CD4-positive, alpha-beta T cell treated with Interleukin-6 at 100 ng/mL for 8 hours (primary cell): Measurements from ENCODE around the gene LDLRAP1.
"Not testable (repeated sequence)": the region's sequence is repeated elsewhere in the genome, so short reads cannot be mapped to it uniquely, and the experiment has no call there.

Source experiments
- DNase-seq: peaks from one replicate; pipeline ENCODE4 v3.0.0-alpha.2; 2020; ENCODE audit warnings: mixed read lengths, low spot score

The LDLRAP1 gene

DNA sequence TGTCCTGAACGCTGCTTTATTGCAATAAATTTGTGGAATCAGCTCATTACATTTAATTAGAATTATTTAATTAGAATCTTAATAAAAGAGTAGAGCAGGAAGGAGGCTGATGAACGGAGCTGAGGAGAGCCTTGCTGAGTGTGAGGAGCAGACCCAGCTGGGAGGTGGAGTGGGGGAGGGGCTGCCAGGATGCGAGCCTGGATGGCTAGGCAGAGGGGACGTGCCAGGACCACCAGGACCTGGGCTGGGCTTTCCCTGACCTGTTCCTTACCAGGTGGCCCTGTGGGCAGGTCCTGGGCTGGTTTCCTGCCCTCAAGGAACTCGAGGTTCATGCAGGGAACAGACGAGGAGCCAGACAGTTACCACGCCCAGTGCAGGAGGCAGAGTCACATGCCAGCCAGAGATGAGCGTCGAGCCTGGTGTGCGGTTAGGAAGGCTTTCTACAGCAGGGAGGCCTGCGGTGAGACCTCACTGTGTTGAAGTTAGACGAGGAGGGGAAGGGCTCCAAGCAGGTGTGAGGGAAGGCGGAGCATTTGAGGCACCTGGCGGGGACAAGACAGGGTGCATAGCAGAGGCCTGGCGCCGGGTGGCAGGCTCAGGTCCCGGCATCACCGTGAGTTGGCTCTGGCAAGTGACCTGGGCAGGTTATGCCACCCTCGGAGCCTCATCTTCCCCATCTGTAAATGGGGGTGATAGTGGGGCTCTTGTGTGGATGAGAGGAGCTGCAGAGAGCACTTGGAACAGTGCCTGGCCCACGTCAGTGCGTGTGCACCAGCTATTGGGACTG is 33.9 kb downstream of the LDLRAP1 start:
- no peak for DNase-seq

DNA sequence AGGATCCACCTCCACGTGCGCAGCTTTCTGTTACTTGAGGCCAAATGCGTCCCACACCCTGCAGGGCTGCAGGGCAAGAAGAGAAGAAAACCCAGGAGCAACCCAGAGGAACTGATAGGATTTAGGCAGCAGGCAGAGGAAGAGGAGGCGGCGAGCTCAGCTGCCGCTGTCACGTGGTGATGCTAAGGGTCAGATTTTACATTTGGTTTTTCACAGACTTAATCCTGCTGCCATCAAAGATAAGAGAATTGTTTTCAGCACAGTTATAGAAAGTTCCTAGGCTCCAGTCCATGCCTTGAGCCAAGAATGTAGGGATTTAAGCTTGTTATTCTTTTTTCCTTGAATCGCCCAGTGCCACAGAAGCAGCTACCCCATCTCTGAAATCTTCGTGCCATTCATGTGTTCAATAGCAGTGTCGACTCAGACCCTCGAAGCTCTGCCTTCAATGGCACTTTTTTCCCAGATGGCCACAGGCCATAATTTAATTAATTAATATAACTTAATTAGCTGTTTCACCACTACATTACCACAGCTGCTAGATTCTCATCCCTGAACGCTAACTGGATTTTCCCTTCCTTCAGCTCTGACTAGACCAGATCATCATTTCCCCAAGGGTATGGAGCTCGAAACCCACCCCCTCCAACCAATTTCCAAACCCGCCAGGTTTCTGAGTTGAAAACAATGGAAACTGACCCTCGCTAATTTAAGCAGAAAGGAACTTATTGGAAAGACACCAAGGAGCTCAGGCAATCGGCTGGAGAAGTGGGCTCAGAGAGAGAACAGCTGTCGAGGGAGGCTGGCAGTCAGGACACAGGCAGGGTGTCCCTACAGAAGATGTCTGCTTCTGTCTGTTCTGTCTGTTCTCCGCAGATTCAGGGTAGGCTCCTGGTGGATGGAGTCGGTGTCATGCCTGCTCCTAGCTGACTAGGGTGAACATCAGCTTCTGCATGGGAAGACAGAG is 36.2 kb downstream of the LDLRAP1 start:
- no peak for DNase-seq

DNA sequence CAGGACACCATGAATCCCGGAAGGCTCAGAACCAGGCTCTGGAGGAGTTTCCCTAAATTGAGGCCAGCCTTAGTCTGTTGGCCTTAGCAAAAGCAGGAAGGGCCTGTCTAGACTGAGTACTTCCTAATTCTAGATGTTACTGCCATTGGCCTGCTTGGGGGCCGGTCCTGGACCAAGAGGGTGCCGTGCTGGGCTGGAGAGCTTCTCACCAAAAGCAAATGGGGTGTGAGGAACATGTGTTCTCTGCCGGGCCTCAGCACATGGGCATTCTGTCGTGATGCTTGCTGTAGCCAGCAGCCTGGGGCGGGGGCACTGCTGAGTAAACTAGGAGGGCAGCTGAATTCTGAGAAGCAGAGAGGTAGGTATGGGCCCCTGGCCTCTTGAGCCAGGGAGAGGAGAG is 37.5 kb downstream of the LDLRAP1 start:
- no peak for DNase-seq

DNA sequence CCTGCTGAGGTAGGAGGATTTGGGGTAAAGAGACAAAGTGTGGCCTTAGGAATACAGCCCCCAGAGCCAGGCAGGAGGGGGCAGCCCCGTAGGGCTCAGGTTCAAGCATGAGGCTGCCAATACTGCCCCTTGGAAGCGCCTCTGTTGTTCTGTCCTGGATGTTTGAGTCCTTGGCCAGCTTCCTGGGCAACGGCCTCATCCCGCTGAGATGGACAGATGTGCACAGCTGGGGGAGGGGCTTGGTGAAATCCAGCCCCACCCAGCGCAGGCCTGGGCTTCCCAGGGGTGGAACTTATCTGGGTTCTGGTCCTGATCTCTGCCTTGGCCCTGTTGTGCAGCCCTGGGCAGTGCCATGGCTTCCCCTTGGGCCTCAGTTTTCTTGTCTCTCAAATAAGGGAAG is 38.4 kb downstream of the LDLRAP1 start:
- DNase-seq, result no peak

DNA sequence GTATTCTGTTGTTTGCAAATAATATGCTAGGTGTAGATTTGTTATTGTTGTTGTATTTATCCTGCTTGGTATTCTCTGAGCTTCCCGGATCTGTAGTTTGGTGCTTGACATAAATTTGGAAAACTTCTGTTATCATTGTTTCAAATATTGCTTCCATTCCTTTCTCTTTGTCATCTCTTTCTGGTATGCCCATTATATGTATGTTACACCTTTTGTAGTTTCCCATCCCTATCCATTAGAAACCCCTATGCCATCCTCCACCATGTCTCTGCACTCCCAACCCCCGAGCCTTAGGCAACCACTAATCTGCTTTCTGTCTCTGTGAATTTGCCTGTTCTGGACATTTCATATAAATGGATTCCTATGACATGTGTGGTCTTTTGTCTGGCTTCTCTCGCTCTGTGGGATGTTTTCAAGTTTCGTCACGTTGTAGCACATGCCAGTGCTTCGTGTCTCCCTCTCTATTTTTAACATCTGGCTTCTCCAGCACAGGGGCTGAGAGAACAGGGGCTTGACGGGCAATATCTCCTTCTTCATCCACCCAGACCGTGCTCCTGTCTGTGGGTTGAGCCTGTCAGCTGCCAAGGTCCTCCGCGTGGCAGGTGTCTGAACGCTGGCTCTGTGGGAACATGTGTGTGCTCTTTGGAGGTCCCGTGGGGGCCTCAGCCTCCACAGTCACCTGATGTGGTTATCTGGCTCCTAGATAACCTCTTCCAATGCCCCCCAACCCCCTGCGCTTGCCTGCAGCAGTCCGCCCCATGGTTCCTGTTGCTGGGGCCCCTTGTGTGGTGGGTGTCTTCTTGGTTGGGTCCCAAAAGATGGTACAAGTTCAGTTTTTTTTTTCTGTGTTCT is 40.3 kb downstream of the LDLRAP1 start:
- no peak for DNase-seq

DNA sequence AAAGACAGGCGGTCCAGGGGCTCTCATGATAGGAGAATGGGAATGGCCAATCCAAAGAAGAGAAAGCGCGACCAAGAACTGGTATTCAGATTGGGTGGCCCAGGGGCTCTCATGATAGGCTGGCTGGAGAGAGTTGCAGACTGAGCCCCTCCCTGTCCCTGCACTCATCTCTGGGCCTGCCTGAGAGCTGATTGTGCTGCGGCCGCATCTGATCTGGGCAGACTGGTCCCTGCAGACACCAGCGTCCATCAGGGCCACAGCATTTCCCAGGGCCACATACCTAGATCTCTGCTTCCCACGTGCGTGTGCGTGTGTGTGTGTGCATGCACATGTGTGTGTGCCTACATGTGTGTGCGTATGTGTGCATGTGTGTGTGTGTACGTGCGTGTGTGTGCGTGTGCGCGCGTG is 42.8 kb downstream of the LDLRAP1 start:
- DNase-seq, result no peak

DNA sequence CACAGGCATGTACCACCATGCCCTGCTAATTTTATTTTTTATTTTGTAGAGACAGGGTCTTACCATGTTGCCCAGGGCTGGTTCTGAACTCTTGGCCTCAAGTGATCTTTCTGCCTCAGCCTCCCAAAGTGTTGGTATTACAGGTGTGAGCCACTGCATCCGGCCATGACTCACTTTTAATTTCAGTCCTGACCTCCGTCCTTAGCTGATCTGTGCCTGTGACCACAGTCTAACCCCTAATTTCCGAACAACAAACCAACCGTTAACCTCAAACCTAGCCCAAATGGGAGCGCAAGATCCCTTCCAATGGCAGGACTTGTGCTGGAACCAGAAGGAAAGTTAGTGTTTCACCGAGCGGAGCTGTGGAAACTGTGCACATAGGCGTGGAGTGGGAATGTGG is 43.9 kb downstream of the LDLRAP1 start:
- DNase-seq, result no peak

DNA sequence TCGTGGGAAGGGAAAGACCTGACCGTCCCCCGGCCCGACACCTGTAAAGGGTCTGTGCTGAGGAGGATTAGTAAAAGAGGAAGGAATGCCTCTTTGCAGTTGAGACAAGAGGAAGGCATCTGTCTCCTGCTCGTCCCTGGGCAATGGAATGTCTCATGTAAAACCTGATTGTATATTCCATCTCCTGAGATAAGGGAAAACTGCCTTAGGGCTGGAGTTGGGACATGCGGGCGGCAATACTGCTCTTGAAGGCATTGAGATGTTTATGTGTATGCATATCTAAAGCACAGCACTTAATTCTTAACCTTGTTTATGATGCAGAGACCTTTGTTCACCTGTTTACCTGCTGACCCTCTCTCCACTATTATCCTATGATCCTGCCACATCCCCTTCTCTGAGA is 44.8 kb downstream of the LDLRAP1 start:
- not testable (repeated sequence) for DNase-seq

DNA sequence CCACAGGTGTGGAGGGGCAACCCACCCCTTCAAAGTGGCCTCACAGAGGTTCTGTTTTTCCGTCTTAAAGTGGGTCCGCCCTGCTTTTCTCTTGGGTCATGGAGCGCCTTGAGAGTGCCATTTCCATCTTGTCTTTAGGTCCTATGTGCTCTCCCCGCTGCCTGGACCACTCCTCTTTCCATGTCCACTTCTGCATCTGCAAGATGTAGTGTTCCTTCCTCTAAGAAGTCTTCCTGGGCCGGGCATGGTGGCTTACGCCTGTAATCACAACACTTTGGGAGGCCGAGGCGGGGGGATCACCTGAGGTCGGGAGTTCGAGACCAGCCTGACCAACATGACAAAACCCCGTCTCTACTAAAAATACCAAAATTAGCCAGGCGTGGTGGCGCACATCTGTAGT is 45.4 kb downstream of the LDLRAP1 start:
- DNase-seq, result not testable (repeated sequence)

DNA sequence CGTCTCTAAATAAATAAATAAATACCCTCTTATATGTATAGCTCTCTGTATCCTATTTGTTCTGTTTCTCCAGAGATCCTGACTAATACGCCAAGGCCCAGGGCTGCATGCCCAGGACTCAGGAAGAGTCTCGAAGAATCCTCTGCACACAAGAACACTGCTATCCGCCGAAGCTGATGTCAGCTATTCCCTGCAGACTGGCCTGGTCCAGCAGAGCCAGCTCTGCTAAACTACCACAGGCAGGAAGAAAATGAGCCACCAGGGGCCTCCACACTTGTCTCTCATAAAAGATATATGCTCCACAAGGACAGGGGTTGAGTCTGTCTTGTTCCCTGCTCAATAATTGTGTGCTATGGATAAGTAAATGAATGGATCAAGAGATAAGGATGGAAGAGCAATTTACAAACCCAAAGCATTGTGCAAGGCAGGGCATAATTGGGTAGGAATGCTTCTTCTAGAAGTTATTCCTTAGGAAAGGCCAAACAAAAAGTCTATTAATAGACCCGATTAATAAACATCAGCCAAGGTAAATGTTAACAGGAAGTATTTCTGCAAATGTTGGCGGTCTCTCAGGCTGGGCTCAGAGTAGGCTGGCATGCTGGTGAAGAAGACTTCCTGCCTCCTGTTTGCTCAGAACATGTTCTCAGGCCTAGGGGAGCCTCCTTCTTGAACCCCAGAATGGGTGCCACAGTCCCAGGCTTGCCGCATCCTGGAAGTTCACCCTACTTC is 46.9 kb downstream of the LDLRAP1 start:
- no peak for DNase-seq

DNA sequence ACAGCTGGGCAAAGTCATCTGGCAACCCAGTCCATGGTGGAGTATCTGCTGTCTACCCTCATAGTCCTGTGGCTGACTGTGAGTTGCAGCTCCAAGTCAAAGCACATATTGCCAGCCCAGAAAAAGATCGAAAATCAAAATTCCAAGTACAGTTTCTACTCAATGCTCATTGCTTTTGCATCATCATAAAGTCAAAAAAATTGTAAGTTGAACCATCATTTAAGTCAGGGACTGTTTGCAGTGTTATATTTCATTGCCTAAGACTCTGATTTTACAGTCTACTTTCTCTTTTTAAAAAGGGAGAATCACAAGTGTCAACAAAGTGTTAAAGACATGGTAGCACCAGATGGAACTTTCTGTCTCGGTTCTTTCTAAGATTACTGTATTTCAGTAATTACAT is 50.5 kb downstream of the LDLRAP1 start:
- no peak for DNase-seq

DNA sequence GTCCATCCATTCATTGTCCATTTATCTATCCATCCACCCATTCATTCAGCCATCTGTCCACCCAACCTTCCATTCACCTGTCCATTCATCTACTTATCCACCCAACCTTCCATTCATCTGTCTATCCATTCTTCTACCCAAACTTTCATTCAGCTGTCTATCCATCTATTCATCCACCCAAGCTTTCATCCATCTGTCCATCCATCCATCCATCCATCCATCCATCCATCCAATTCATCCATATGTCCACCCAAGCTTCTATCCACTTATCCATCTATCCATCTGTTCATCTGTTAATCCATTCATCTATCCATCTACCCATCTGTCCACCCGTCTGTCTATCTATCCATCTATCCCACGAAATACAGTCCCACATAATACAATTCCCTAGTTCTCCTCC is 51.6 kb downstream of the LDLRAP1 start:
- DNase-seq, result no peak

DNA sequence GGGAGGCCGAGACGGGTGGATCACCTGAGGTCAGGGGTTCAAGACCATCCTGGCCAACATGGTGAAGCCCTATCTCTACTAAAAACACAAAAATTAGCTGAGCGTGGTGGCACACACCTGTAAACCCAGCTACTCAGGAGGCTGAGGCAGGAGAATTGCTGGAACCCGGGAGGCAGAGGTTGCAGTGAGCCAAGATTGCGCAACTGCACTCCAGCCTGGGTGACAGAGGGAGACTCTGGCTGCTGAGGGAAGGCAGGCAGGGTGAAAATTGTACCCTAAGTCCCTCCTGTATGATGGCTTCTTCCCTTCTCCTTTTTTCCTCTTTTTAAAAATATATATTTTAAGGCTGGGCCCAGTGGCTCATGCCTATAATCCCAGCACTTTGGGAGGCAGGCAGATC is 53.2 kb downstream of the LDLRAP1 start:
- not testable (repeated sequence) for DNase-seq

DNA sequence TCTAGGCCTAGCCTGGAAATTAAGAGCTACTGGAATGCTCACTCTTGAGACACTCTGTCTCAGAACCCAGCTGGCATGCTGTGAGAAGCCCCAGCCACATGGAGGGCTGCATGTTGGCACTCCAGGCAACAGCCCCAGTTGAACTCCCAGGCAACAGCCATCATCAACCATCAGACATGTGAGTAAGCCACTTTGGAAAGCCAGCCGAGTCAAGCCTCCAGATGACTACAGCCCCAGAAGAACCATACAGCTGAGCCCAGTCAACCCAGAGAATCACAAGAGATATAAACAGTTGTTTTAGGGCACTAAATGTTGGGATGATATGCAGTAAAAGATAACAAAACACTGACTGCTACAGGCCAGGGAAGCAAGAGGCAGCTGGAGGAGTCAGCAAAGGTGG is 55.5 kb downstream of the LDLRAP1 start:
- DNase-seq, result no peak

DNA sequence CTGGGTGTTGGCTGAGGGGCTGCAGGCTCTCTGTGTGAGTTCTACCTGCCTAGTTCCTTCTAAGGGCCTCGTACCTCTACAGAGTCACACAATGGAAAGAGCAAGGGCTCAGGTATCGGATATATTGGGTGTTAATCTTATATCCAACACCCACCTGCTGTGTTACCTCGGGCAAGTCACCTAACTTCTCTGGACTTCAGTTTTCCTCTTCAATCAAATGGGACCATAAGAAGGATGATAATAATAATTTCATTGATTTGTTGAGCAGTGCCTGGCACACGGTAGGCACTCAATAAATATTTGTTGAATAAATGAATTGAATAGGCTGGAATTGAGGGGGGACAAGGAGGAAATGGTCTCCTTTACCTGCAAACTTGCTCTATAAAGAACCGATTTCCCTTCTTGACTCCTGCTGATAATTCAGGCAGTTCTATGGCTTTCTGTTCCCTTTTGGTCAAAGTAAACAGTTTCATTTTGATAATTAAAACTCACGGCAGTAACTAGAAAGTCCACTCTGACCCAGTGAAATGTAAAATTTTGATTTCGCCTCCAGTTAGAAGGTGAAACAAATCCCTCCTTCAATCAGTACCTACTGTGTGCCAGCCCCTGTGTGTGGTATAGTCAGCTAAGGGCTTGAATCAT is 56.7 kb downstream of the LDLRAP1 start:
- no peak for DNase-seq

DNA sequence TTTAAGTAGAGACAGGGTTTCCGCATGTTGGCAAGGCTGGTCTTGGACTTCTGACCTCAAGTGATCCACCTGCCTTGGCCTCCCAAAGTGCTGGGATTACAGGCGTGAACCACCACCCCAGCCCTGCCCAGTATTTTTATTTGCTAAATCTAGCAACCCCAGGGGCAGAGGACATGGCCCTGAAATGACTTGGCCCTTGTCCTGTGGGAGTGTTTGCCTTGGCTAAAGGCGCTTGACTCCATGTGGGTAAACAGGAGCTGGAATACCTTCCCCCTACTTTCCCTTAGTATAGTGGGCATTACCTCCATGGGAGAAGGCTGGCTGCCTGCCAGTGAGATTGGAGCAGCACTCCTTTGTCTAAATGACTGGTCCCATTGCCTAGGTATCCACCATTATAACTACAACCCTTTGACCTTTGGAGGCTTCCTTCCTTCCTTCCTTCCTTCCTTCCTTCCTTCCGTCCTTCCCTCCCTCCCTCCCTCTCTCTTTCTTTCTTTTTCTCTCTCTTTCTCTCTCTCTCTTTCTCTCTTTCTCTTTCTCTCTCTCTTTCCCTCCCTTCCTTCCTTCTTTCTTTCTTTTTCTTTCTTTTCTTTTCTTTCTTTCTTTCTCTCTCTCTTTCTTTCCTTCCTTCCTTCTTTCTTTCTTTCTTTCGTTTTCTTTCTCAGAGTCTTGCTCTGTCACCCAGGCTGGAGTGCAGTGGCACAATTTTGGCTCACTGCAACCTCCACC is 57.7 kb downstream of the LDLRAP1 start:
- DNase-seq, result not testable (repeated sequence)

DNA sequence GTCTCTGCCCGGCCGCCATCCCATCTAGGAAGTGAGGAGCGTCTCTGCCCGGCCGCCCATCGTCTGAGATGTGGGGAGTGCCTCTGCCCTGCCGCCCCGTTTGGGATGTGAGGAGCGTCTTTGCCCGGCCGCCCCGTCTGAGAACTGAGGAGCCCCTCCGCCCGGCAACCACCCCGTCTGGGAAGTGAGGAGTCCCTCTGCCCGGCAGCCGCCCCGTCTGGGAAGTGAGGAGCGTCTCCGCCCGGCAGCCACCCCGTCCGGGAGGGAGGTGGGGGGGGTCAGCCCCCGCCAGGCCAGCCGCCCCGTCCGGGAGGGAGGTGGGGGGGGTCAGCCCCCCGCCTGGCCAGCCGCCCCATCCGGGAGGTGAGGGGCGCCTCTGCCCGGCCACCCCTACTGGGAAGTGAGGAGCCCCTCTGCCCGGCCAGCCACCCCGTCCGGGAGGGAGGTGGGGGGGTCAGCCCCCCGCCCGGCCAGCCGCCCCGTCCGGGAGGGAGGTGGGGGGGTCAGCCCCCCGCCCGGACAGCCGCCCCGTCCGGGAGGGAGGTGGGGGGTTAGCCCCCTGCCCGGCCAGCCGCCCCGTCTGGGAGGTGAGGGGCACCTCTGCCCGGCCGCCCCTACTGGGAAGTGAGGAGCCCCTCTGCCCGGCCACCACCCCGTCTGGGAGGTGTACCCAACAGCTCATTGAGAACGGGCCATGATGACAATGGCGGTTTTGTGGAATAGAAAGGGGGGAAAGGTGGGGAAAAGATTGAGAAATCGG is 60.6 kb downstream of the LDLRAP1 start:
- DNase-seq, result not testable (repeated sequence)

DNA sequence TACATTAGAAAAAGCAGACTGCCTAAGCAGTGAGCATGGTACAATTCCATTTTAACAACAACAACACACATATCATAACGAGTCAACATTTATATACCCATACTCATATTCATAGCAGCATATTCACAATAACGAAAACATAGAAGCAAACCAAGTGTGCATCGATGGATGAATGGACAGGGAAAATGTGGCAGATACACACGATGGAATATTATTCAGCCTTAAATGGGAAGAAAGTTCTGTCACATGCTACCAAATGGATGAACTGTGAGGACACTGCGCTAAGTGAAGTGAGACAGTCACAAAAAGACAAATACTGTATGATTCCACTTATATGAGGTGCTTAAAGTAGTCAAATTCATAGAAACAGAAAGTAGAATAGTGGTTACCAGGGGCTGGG is 63.7 kb downstream of the LDLRAP1 start:
- no peak for DNase-seq

DNA sequence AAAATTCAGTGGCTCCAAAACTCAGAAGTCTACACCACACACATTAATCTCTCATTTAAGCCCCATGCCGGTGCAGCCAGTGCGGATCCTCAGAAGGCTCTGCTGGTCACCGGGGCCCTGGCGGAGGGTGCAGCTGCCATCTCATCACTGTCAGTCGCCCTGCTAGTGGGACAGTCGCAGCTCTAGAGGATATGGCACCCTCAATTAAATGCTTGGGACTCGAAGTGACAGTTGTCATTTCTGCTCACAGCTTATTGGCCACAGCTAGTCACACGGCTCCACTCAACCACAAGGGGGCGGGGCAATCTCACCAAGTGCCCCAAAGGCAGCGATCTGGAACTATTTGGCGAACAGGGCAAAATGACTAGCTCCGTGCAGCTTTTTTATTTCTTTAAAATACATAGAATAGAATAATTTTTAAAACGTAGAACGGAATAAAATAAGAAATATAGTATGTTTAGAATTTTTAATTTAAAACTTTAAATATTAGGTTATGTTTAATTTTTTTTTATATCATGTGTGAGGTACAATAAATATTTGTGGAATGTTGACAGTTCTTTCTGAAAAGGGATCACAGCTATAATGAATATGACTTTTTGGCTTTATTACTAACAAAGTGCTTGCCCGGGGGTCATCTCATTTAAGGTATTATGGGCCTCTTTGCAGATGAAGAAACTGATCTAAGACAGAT is 65.2 kb downstream of the LDLRAP1 start:
- DNase-seq, result peak; percentile 90
